ENCODE data around the gene GOLGA6A. TPM values are rescaled to one million over a fixed set of nuclear protein-coding genes. Genes with fewer than 3 reads are reported as not detected.
"Not testable (repeated sequence)": the region's sequence is repeated elsewhere in the genome, so short reads cannot be mapped to it uniquely, and the experiment has no call there.

GOLGA6A gene
- total RNA-seq, 1 donor from 2014 or later = not detected

- H3K27ac Mint-ChIP-seq; H3K4me3 Mint-ChIP-seq; H3K27me3 Mint-ChIP-seq; H3K4me1 Mint-ChIP-seq; H3K36me3 Mint-ChIP-seq (ENCODE audit: low read depth); H3K9me3 Mint-ChIP-seq; intact Hi-C loops (cut with micrococcal nuclease); DNase-seq: not testable (repeated sequence)
Observed at GRCh38 chr15:74052271-74053260, 29.8 kb downstream of the GOLGA6A start.

- H3K27ac Mint-ChIP-seq = no peak overlapping the region
- H3K4me1 Mint-ChIP-seq = peaks cover 9% of the 10 kb centered on the region
- H3K36me3 Mint-ChIP-seq (ENCODE audit: low read depth) = no peaks in the 10 kb centered on the region
- no peaks in the 10 kb centered on the region for H3K9me3 Mint-ChIP-seq
- no peaks in the 10 kb centered on the region for H3K27me3 Mint-ChIP-seq
- no peak for DNase-seq
- intact Hi-C loops (cut with micrococcal nuclease) = no loop called here
- no peak overlapping the region for H3K4me3 Mint-ChIP-seq
Observed at GRCh38 chr15:74050556-74051234, 31.7 kb downstream of the GOLGA6A start.

GRCh38 chr15:74050127-74050526 lies 32.2 kb downstream of the GOLGA6A start:
- H3K9me3 Mint-ChIP-seq = no peaks in the 10 kb centered on the region
- peaks cover 5% of the 10 kb centered on the region for H3K36me3 Mint-ChIP-seq (ENCODE audit: low read depth)
- no peak overlapping the region for H3K4me3 Mint-ChIP-seq
- peaks cover 9% of the 10 kb centered on the region for H3K4me1 Mint-ChIP-seq
- no peak for DNase-seq
- H3K27me3 Mint-ChIP-seq = no peaks in the 10 kb centered on the region
- no peak overlapping the region for H3K27ac Mint-ChIP-seq
- intact Hi-C loops (cut with micrococcal nuclease) = no loop called here

GRCh38 chr15:74046275-74046674 lies 36.1 kb downstream of the GOLGA6A start:
- H3K4me1 Mint-ChIP-seq = peaks cover 5% of the 10 kb centered on the region

GRCh38 chr15:74045636-74046274 lies 36.6 kb downstream of the GOLGA6A start:
- intact Hi-C loops (cut with micrococcal nuclease) = no loop called here
- Mint-ChIP-seq H3K36me3 (ENCODE audit: low read depth) (peaks cover 15% of the 10 kb centered on the region), H3K4me1 (peaks cover 5% of the 10 kb centered on the region), H3K4me3 (no peak overlapping the region), H3K9me3 (no peaks in the 10 kb centered on the region), H3K27me3 (no peaks in the 10 kb centered on the region), H3K27ac (no peak overlapping the region)
- DNase-seq = no peak

More at GRCh38 chr15:74046275-74046674, 36.1 kb downstream of the GOLGA6A start:
- intact Hi-C loops (cut with micrococcal nuclease) = no loop called here
- Mint-ChIP-seq H3K36me3 (ENCODE audit: low read depth) (peaks cover 12% of the 10 kb centered on the region), H3K4me3 (no peak overlapping the region), H3K27ac (no peak overlapping the region), H3K27me3 (no peaks in the 10 kb centered on the region), H3K9me3 (no peaks in the 10 kb centered on the region)
- DNase-seq = no peak

GRCh38 chr15:74045184-74045583 lies 37.2 kb downstream of the GOLGA6A start:
- no peak for DNase-seq
- Mint-ChIP-seq H3K27ac (no peak overlapping the region), H3K27me3 (no peaks in the 10 kb centered on the region), H3K4me3 (no peak overlapping the region), H3K9me3 (no peaks in the 10 kb centered on the region), H3K4me1 (peaks cover 5% of the 10 kb centered on the region), H3K36me3 (ENCODE audit: low read depth) (peaks cover 15% of the 10 kb centered on the region)
- intact Hi-C loops (cut with micrococcal nuclease) = no loop called here

GRCh38 chr15:74044267-74045110 lies 37.9 kb downstream of the GOLGA6A start:
- intact Hi-C loops (cut with micrococcal nuclease) = no loop called here
- no peak for DNase-seq
- H3K4me3 Mint-ChIP-seq = no peak overlapping the region

GRCh38 chr15:74043425-74044266 lies 38.7 kb downstream of the GOLGA6A start:
- Mint-ChIP-seq H3K4me3 (no peak overlapping the region), H3K27me3 (no peaks in the 10 kb centered on the region), H3K36me3 (ENCODE audit: low read depth) (peaks cover 15% of the 10 kb centered on the region), H3K27ac (no peak overlapping the region), H3K4me1 (peaks cover 5% of the 10 kb centered on the region), H3K9me3 (no peaks in the 10 kb centered on the region)
- intact Hi-C loops (cut with micrococcal nuclease) = no loop called here
- no peak for DNase-seq

More at GRCh38 chr15:74044267-74045110, 37.9 kb downstream of the GOLGA6A start:
- Mint-ChIP-seq H3K9me3 (no peaks in the 10 kb centered on the region), H3K27ac (no peak overlapping the region), H3K27me3 (no peaks in the 10 kb centered on the region), H3K36me3 (ENCODE audit: low read depth) (peaks cover 15% of the 10 kb centered on the region), H3K4me1 (peaks cover 5% of the 10 kb centered on the region)

- H3K27me3 Mint-ChIP-seq = no peaks in the 10 kb centered on the region
- no peaks in the 10 kb centered on the region for H3K4me1 Mint-ChIP-seq
- H3K36me3 Mint-ChIP-seq (ENCODE audit: low read depth) = peaks cover 19% of the 10 kb centered on the region
- intact Hi-C loops (cut with micrococcal nuclease) = no loop called here
- DNase-seq = no peak
- no peak overlapping the region for H3K27ac Mint-ChIP-seq
- H3K4me3 Mint-ChIP-seq = no peak overlapping the region
- no peaks in the 10 kb centered on the region for H3K9me3 Mint-ChIP-seq
Observed at GRCh38 chr15:74042603-74043424, 39.5 kb downstream of the GOLGA6A start.

- Mint-ChIP-seq H3K27me3 (no peaks in the 10 kb centered on the region), H3K27ac (no peak overlapping the region), H3K9me3 (no peaks in the 10 kb centered on the region), H3K4me1 (no peaks in the 10 kb centered on the region), H3K36me3 (ENCODE audit: low read depth) (peaks cover 28% of the 10 kb centered on the region), H3K4me3 (no peak overlapping the region)
- no peak for DNase-seq
- intact Hi-C loops (cut with micrococcal nuclease) = no loop called here
Observed at GRCh38 chr15:74041777-74042435, 40.4 kb downstream of the GOLGA6A start.

- Mint-ChIP-seq H3K27me3 (no peaks in the 10 kb centered on the region), H3K4me3 (no peak overlapping the region), H3K4me1 (peaks cover under 1% of the 10 kb centered on the region), H3K9me3 (no peaks in the 10 kb centered on the region), H3K36me3 (ENCODE audit: low read depth) (peaks cover 34% of the 10 kb centered on the region), H3K27ac (no peak overlapping the region)
- no peak for DNase-seq
- intact Hi-C loops (cut with micrococcal nuclease) = no loop called here
Observed at GRCh38 chr15:74041311-74041756, 41.0 kb downstream of the GOLGA6A start.
